AG04450 (cell line): Measurements from ENCODE around the gene GBP5. TPM values are rescaled to one million over a fixed set of nuclear protein-coding genes. Genes with fewer than 3 reads are reported as not detected.
"Not testable (repeated sequence)": the region's sequence is repeated elsewhere in the genome, so short reads cannot be mapped to it uniquely, and the experiment has no call there.

Experiments
- CTCF ChIA-PET: fragments of 300-600, 350-600 bp; formaldehyde crosslinking; extraction: SDS; loops from one replicate; lab custom pipeline; 2022; ENCODE audit warnings: antibody characterized with exemption, inconsistent platforms; lab: Charles Lee
- POLR2A ChIA-PET: fragments of 350-600 bp; formaldehyde crosslinking; extraction: SDS; loops from one replicate; lab custom pipeline; 2021; ENCODE audit warnings: antibody characterized with exemption, inconsistent platforms; lab: Yijun Ruan, JAX
- DNase-seq: peaks from one replicate; pipeline ENCODE4 v3.0.0-alpha.2; 2011; ENCODE audit warnings: low read depth, low spot score
- H3K27ac ChIP-seq: one replicate; pipeline ENCODE4 v1.5.1; 2012; ENCODE audit warnings: low read depth, low read length, control low read depth
- H3K27me3 ChIP-seq: one replicate; pipeline ENCODE4 v1.6.0; 2012; ENCODE audit warnings: low read length; ENCODE audit not compliant: control insufficient read depth, insufficient read depth
- H3K4me3 ChIP-seq: 2 replicates; pipeline ENCODE4 v1.5.1; 2011; ENCODE audit warnings: mild to moderate bottlenecking, low read depth, low read length, control low read depth
- H3K9me3 ChIP-seq: 2 replicates; pipeline ENCODE4 v1.5.1; 2012; ENCODE audit warnings: low read length; ENCODE audit not compliant: control insufficient read depth, insufficient read depth
- polyA plus RNA-seq: library from polyadenylated mRNA; depleted of rRNA; stranded (reverse); fragments of >200 nt; gene quantifications from 2 replicates; pipeline ENCODE4 v1.2.3, GENCODE V29; 2011
- TF ChIP-seq, protein P1 (sequence below): IDR thresholded peaks from 2 replicates; pipeline ENCODE4 v1.5.1; 2011; ENCODE audit warnings: low read depth, low read length, control low read depth, inconsistent platforms

The GBP5 gene
- polyA plus RNA-seq, 1 experiment, result not detected

DNA sequence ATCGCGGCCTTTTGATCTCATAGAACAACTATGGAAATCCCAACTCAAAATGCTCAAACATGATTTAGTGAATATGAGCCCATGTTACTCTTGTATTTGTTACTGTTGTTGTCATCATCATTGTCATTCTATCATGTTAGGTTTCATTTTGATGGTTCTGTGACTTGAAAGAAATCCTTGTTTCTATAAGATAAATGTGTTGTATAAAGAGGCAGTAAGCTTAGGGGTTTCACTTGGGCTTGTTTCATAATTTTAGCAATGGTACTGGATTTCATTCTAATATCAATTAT, 15.3 kb upstream of the GBP5 start:
- ChIA-PET CTCF (no interaction called here), POLR2A (no interaction called here)
- TF ChIP-seq, protein P1, sequence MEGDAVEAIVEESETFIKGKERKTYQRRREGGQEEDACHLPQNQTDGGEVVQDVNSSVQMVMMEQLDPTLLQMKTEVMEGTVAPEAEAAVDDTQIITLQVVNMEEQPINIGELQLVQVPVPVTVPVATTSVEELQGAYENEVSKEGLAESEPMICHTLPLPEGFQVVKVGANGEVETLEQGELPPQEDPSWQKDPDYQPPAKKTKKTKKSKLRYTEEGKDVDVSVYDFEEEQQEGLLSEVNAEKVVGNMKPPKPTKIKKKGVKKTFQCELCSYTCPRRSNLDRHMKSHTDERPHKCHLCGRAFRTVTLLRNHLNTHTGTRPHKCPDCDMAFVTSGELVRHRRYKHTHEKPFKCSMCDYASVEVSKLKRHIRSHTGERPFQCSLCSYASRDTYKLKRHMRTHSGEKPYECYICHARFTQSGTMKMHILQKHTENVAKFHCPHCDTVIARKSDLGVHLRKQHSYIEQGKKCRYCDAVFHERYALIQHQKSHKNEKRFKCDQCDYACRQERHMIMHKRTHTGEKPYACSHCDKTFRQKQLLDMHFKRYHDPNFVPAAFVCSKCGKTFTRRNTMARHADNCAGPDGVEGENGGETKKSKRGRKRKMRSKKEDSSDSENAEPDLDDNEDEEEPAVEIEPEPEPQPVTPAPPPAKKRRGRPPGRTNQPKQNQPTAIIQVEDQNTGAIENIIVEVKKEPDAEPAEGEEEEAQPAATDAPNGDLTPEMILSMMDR, result no peak
- H3K9me3 ChIP-seq, result no peaks in the 10 kb centered on the region
- no peak overlapping the region for H3K4me3 ChIP-seq
- no peak for DNase-seq
- H3K27me3 ChIP-seq, result no peaks in the 10 kb centered on the region
- H3K27ac ChIP-seq, result no peak overlapping the region

DNA sequence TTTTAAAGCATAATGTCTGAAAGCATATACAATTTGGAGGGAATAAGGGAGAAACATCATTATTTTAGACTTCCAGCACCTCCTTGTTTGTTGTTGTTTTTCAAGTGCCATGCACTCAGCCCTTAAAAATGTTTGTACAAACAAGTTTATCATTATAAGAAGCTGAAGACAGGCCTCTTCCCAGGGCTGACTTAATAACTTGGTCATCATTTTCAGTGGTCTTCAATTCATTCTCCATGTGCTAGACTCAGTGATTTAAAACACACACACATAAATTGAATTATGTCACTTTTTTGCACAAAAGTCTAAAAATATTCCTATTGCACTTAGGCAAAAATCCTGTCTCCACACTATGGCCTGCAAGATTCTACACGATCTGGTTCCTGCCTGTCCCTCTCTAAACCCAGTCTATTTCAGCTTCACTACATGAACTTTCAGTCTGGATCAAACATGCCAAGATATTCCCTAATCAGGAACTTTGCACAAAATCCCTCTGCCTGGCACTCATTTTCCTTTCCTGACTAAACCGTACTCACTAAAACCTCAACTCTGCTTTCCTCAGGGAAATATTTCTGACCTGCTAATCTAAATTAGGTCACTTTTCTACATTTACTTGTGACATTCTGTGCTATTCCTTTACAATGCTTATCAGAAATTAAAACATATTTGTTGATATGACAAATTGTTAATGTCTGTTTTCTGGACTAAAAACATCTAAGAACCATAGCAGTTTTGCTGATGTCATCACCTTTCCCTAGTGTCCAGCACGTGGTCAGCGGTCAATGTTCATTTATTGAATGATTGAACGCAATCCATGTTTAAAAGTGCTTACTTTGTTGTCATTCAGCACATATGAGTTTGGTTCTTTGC, 14.8 kb upstream of the GBP5 start:
- Histone ChIP-seq H3K9me3 (no peaks in the 10 kb centered on the region), H3K27ac (no peak overlapping the region), H3K27me3 (no peaks in the 10 kb centered on the region), H3K4me3 (no peak overlapping the region)
- TF ChIP-seq, protein P1, result no peak
- DNase-seq, result no peak
- ChIA-PET POLR2A (no interaction called here), CTCF (interaction anchor here (0.6 kb wide), 1 partner anchor 288 kb away, joined by 7 read pairs; no protein-coding TSS in a partner anchor)

DNA sequence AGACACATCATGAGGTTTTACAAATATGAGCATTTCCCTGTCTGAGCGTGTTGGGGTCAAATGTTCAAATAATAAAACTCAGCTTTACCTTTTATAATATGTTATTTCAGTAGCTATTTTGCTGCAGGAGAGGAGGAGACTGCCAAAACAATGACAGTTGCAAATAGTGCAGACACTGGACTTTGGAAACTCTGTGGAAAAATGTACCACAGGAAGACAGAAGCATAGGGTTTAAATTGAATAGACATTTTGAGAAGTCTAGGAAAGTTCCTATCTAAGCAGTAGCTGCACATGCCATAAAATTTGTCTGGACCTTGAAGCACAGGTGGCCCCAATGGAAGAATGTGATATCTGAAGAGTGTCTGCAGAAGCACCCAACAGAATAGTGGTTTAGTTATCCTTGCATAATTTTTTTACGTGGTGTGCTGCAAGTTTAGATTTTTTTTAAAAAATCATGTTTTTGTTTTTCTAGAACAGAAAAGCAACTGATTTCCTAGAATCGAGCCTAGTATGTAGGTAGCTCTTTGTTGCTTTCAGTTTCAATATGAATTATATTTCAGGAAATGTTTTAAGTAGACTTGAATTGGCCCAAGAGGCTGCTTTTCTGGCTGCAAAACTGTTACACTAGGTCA, 14.0 kb upstream of the GBP5 start:
- no peaks in the 10 kb centered on the region for H3K27me3 ChIP-seq
- no peak for DNase-seq
- ChIA-PET POLR2A (no interaction called here), CTCF (interaction anchor here (0.6 kb wide), 1 partner anchor 287 kb away, joined by 7 read pairs; no protein-coding TSS in a partner anchor)
- TF ChIP-seq, protein P1, result no peak
- no peak overlapping the region for H3K27ac ChIP-seq
- no peaks in the 10 kb centered on the region for H3K9me3 ChIP-seq
- no peak overlapping the region for H3K4me3 ChIP-seq

DNA sequence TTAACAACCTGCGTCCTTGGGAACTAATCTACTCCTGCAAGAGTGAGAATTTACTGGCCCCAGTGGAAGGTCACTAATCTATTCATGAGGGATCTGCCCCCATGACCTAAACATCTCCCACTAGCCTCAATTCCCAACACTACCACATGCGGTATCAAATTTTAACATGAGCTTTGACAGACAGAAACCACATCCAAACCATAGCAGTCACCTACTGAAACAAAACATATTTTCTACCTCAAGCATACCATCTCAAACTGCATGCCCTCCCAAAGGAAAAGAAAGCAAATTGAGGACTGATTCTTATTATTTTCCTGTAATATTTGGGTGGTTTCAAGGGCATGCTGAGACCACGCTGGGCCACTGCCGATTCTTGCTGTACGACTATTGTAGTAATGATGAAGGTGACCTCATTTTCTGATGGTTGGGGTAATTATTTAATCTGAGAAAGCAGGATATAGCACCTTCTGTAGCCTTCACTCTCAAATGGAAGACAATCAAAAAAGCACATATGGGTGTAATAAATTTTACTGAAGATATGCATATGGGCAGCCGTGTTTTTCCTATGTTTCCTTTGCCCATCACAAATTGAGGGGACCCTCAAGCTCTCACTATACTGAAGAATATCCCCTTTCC, 13.2 kb upstream of the GBP5 start:
- Histone ChIP-seq H3K27ac (no peak overlapping the region), H3K9me3 (no peaks in the 10 kb centered on the region), H3K27me3 (no peaks in the 10 kb centered on the region), H3K4me3 (no peak overlapping the region)
- TF ChIP-seq, protein P1, result no peak
- ChIA-PET CTCF (no interaction called here), POLR2A (no interaction called here)
- DNase-seq, result no peak

DNA sequence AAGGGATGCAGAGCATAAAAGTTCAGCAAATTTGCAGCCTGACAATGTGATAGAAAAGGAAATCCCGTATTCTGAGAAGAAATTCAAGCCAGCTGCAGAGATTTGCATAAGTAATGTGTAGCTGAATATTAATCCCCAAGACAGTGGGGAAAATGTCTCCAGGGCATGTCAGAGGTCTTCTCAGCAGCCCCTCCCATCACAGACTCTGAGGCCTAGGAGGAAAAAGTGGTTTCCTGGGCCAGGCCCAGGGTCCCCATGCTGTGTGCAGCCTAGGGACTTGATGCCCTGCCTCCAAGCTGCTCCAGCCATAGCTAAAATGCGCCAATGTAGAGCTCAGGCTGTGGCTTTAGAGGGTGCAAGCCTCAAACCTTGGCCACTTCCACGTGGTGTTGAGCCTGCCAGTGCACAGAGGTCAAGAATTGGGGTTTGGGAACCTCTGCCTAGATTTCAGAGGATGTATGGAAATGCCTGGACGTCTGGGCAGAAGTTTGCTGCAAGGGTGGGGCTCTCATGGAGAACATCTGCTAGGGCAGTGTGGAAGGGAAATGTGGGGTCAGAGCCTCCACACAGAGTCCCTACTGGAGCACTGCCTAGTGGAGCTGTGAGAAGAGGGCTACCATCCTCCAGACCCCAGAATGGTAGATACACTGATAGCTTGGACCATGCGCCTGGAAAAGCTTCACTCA, 11.6 kb upstream of the GBP5 start:
- H3K4me3 ChIP-seq, H3K9me3 ChIP-seq, H3K27me3 ChIP-seq, DNase-seq, CTCF ChIA-PET, POLR2A ChIA-PET, H3K27ac ChIP-seq: not testable (repeated sequence)
